ENCODE measurements around the gene EPB42.

EPB42 gene

DNA sequence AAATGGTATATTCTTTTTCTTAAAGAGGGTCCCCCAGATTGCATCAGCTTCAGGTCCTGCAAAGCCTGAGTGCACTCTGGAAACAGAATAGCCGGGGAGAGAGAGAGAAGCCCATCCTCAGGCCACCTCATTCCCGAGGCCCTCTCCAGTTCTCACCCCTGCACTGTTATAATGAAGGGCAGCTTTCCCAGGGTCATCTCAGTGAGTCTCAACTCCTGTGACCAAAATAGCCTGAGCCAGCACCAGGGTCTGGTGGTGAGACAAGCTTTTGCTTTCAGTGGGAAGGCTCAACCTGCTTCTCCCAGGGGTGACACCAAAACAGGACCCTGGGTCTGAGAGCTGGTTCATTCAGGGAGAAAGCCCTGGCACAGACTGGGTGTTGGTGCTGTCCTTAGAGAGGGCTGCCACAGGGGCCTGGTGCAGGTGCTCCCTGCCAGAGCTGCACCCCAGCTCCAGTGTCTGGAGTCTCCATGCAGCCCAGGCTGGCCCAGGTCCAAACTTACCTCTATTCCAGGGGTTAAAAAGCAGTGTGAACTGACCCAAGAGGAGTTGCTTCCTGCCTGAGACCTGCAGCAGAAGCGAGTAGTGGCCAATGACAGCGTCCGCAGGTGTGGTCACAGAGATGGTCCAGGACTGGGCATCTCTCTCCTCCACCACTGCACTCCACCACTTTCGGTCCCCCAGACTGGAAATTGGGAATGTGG is 6.1 kb downstream of the EPB42 start:
- Histone ChIP-seq H3K4me3 (ENCODE audit: low read length) (no peak overlapping the region), H3K9ac (ENCODE audit: low read length) (no peak overlapping the region), H3K27ac (ENCODE audit: low read length) (no peak overlapping the region), H3K9me3 (ENCODE audit: insufficient read depth, low read length) (no peaks in the 10 kb centered on the region), H4K20me1 (ENCODE audit: insufficient read depth, low read length) (no peaks in the 10 kb centered on the region), H3K4me2 (ENCODE audit: low read length) (no peak overlapping the region), H3K4me1 (ENCODE audit: low read length) (no peaks in the 10 kb centered on the region), H2AFZ (ENCODE audit: low read depth, low read length) (no peak overlapping the region), H3K79me2 (ENCODE audit: low read length) (no peaks in the 10 kb centered on the region), H3K36me3 (replicated peaks; ENCODE audit: low read depth, low read length) (no peaks in the 10 kb centered on the region), H3K27me3 (ENCODE audit: low read depth, low read length) (no peaks in the 10 kb centered on the region)
- TF ChIP-seq, protein P1, sequence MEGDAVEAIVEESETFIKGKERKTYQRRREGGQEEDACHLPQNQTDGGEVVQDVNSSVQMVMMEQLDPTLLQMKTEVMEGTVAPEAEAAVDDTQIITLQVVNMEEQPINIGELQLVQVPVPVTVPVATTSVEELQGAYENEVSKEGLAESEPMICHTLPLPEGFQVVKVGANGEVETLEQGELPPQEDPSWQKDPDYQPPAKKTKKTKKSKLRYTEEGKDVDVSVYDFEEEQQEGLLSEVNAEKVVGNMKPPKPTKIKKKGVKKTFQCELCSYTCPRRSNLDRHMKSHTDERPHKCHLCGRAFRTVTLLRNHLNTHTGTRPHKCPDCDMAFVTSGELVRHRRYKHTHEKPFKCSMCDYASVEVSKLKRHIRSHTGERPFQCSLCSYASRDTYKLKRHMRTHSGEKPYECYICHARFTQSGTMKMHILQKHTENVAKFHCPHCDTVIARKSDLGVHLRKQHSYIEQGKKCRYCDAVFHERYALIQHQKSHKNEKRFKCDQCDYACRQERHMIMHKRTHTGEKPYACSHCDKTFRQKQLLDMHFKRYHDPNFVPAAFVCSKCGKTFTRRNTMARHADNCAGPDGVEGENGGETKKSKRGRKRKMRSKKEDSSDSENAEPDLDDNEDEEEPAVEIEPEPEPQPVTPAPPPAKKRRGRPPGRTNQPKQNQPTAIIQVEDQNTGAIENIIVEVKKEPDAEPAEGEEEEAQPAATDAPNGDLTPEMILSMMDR (IDR thresholded peaks at IDR 0.05; ENCODE audit: low read depth, low read length), result no peak
- TF ChIP-seq EZH2phosphoT487 (IDR thresholded peaks at IDR 0.05; ENCODE audit: low read depth), result no peak

GRCh38 chr15:43214169-43214568 is 6.6 kb downstream of the EPB42 start:
- TF ChIP-seq, protein P1 (IDR thresholded peaks at IDR 0.05; ENCODE audit: low read depth, low read length), result no peak
- Histone ChIP-seq H3K36me3 (replicated peaks; ENCODE audit: low read depth, low read length) (no peaks in the 10 kb centered on the region), H3K4me2 (ENCODE audit: low read length) (no peak overlapping the region), H3K79me2 (ENCODE audit: low read length) (no peaks in the 10 kb centered on the region), H4K20me1 (ENCODE audit: insufficient read depth, low read length) (no peaks in the 10 kb centered on the region), H3K27me3 (ENCODE audit: low read depth, low read length) (no peaks in the 10 kb centered on the region), H3K4me1 (ENCODE audit: low read length) (no peaks in the 10 kb centered on the region), H2AFZ (ENCODE audit: low read depth, low read length) (no peak overlapping the region), H3K4me3 (ENCODE audit: low read length) (no peak overlapping the region), H3K27ac (ENCODE audit: low read length) (no peak overlapping the region), H3K9ac (ENCODE audit: low read length) (no peak overlapping the region), H3K9me3 (ENCODE audit: insufficient read depth, low read length) (no peaks in the 10 kb centered on the region)

DNA sequence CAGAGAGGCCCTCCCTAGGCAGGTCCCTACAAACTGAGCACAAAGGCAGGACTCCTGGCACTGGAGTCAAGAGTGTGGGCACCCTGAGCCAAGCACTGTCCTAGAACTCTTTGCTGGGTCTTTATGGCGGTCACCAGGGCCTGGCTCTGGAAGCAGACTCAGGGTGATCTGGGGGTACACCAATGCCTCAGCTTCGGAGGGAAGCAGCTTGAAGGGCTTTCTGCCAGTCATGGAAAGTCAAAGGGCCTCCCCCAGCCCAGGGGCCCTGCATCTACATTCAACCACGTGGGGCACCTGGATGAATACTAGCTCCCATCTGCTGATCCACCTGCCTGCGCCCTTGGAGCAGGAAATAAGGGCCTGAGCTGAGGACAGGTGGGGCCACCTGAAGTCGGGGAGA is 7.4 kb downstream of the EPB42 start:
- no peaks in the 10 kb centered on the region for H4K20me1 ChIP-seq (ENCODE audit: insufficient read depth, low read length)
- no peaks in the 10 kb centered on the region for H3K4me1 ChIP-seq (ENCODE audit: low read length)
- no peak overlapping the region for H3K4me2 ChIP-seq (ENCODE audit: low read length)
- no peaks in the 10 kb centered on the region for H3K79me2 ChIP-seq (ENCODE audit: low read length)
- no peaks in the 10 kb centered on the region for H3K27me3 ChIP-seq (ENCODE audit: low read depth, low read length)
- no peak overlapping the region for H3K4me3 ChIP-seq (ENCODE audit: low read length)
- no peak overlapping the region for H3K9ac ChIP-seq (ENCODE audit: low read length)
- no peak overlapping the region for H3K27ac ChIP-seq (ENCODE audit: low read length)
- H3K9me3 ChIP-seq (ENCODE audit: insufficient read depth, low read length), result no peaks in the 10 kb centered on the region
- TF ChIP-seq, protein P1 (IDR thresholded peaks at IDR 0.05; ENCODE audit: low read depth, low read length), result no peak
- TF ChIP-seq EZH2phosphoT487 (IDR thresholded peaks at IDR 0.05; ENCODE audit: low read depth), result no peak
- H3K36me3 ChIP-seq (replicated peaks; ENCODE audit: low read depth, low read length), result no peaks in the 10 kb centered on the region
- H2AFZ ChIP-seq (ENCODE audit: low read depth, low read length), result no peak overlapping the region

GRCh38 chr15:43212951-43213350 is 7.9 kb downstream of the EPB42 start:
- TF ChIP-seq EZH2phosphoT487 (IDR thresholded peaks at IDR 0.05; ENCODE audit: low read depth), result no peak
- TF ChIP-seq, protein P1 (IDR thresholded peaks at IDR 0.05; ENCODE audit: low read depth, low read length), result no peak
- H2AFZ ChIP-seq (ENCODE audit: low read depth, low read length), result no peak overlapping the region

More at GRCh38 chr15:43212951-43213350, 7.9 kb downstream of the EPB42 start:
- H3K9me3 ChIP-seq (ENCODE audit: insufficient read depth, low read length), result no peaks in the 10 kb centered on the region
- no peaks in the 10 kb centered on the region for H3K4me1 ChIP-seq (ENCODE audit: low read length)
- no peak overlapping the region for H3K27ac ChIP-seq (ENCODE audit: low read length)
- H3K27me3 ChIP-seq (ENCODE audit: low read depth, low read length), result no peaks in the 10 kb centered on the region
- H4K20me1 ChIP-seq (ENCODE audit: insufficient read depth, low read length), result no peaks in the 10 kb centered on the region
- H3K9ac ChIP-seq (ENCODE audit: low read length), result no peak overlapping the region
- no peaks in the 10 kb centered on the region for H3K36me3 ChIP-seq (replicated peaks; ENCODE audit: low read depth, low read length)
- H3K4me2 ChIP-seq (ENCODE audit: low read length), result no peak overlapping the region
- no peak overlapping the region for H3K4me3 ChIP-seq (ENCODE audit: low read length)
- no peaks in the 10 kb centered on the region for H3K79me2 ChIP-seq (ENCODE audit: low read length)

All from OCI-LY3 (cell line).